Measurements from ENCODE around the gene MCF2L2. TPM values are rescaled to one million over a fixed set of nuclear protein-coding genes. Genes with fewer than 3 reads are reported as not detected.

Gene MCF2L2
- total and polyA plus RNA-seq, 2 donors (not counting 1 experiment from before 2014, with no cell fraction given), result 0.03 to 1.6 TPM

DNA sequence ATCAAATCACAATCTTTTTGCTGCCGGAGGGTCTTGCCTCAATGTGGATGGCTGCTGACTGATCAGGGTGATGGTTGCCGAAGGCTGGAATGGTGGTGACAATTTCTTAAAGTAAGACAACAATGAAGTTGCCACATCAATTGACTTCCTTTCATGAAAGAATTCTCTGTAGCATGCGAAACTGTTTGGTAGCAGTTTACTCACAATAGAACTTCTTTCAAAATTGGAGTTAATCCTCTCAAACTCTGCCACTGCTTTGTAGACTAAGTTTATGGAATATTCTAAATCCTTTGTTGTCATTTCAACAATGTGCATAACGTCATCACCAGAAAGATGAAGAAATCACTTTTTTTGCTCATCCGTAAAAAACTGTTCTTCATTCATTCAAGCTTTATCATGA is 109.5 kb downstream of the MCF2L2 start:
- H3K9me3 Mint-ChIP-seq (ENCODE audit: insufficient read depth), result no peaks in the 10 kb centered on the region
- no peak for DNase-seq
- Histone ChIP-seq H3K4me3 (ENCODE audit: control extremely low read depth in 1 of 5, extremely low read depth in 1 of 5, insufficient read depth in 1 of 5, low read depth in 2 of 5, low read length in 4 of 5) (no peak overlapping the region), H3K36me3 (replicated peaks in 1 of 2; ENCODE audit: control extremely low read depth in 1 of 2, control insufficient read depth in 1 of 2, extremely low read depth in 1 of 2, insufficient read depth in 2 of 2, low read length in 1 of 2) (no peaks in the 10 kb centered on the region), H2AFZ (ENCODE audit: insufficient read depth, low read depth, low read length, poor library complexity, severe bottlenecking) (no peak overlapping the region), H3K4me2 (replicated peaks; ENCODE audit: low read depth, low read length, poor library complexity, severe bottlenecking) (no peak overlapping the region), H4K20me1 (ENCODE audit: control insufficient read depth, insufficient read depth, low read length, poor library complexity, severe bottlenecking) (no peaks in the 10 kb centered on the region), H3K27ac (ENCODE audit: low read length in 2 of 2) (no peak overlapping the region), H3K79me2 (ENCODE audit: control insufficient read depth, insufficient read depth, low read length) (no peaks in the 10 kb centered on the region), H3K27me3 (replicated peaks in 1 of 4; ENCODE audit: control extremely low read depth in 1 of 4, control insufficient read depth in 3 of 4, insufficient read depth in 4 of 4, low read length in 3 of 4) (no peaks in the 10 kb centered on the region), H3K4me1 (ENCODE audit: control insufficient read depth in 2 of 2, insufficient read depth in 2 of 2, low read length in 2 of 2) (no peaks in the 10 kb centered on the region), H3K9ac (ENCODE audit: low read length) (no peak overlapping the region), H3K9me3 (ENCODE audit: control extremely low read depth in 1 of 3, control insufficient read depth in 2 of 3, insufficient read depth in 1 of 3, low read length in 2 of 3) (no peaks in the 10 kb centered on the region)
- intact Hi-C loops (cut with micrococcal nuclease), result no loop called here
- no peak for ATAC-seq (ENCODE audit: low read depth)
- 100% methylated on average over 2 of the region's 5 CpGs for WGBS (ENCODE audit: insufficient coverage)
- H3K4me1 Mint-ChIP-seq, result no peaks in the 10 kb centered on the region
- ChIA-PET CTCF (no interaction called here), POLR2A (no interaction called here)
- H3K27ac Mint-ChIP-seq, result no peak overlapping the region
- TF ChIP-seq, protein P1, sequence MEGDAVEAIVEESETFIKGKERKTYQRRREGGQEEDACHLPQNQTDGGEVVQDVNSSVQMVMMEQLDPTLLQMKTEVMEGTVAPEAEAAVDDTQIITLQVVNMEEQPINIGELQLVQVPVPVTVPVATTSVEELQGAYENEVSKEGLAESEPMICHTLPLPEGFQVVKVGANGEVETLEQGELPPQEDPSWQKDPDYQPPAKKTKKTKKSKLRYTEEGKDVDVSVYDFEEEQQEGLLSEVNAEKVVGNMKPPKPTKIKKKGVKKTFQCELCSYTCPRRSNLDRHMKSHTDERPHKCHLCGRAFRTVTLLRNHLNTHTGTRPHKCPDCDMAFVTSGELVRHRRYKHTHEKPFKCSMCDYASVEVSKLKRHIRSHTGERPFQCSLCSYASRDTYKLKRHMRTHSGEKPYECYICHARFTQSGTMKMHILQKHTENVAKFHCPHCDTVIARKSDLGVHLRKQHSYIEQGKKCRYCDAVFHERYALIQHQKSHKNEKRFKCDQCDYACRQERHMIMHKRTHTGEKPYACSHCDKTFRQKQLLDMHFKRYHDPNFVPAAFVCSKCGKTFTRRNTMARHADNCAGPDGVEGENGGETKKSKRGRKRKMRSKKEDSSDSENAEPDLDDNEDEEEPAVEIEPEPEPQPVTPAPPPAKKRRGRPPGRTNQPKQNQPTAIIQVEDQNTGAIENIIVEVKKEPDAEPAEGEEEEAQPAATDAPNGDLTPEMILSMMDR (IDR thresholded peaks at IDR 0.05), result no peak
- H3K27me3 Mint-ChIP-seq, result no peaks in the 10 kb centered on the region
- H3K4me3 Mint-ChIP-seq, result no peak overlapping the region

DNA sequence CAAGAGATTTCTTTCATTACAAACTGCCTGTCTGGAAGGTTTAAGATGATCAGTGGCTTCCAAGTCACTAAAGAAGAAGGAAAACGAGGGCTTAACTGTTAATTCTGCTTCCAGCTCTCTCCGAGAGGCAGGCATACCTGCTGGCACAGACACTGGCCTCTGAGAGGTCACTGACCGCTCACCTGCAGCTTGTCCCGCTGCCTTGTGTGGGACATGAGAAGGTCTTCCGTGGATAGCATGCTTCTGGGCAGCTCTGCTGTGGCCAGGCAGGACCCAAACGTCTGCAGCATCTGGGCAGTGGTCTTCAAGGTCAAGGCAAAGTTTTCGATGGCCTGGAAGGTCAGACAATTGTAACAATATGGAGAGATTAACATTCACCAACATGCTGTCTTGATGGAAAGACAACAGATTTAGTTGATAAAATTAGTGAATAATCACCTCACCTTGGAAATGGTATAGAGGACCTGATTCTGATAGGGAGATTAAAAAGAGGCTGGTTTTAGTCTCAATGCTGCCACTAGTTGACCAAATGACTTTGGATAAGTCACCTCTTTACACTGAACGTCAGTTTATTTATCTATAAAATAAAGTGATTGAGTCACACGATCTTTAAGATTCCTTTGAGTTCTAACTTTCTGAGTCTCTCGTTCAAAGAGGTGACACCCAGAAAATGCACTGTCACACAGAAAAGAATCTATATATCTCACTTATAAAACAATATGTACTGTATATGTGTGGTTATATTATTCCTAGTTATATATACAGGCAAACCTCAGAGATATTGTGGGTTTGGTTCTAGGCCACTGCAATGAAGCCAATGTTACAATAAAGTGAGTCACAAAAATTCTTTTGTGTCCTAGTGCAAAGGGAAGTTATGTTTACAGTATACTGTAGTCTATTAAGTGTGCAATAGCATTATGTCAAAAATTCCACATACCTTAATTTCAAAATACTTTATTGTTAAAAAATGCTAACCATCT is 110.2 kb downstream of the MCF2L2 start:
- 89% methylated on average over 6 of the region's 10 CpGs for WGBS (ENCODE audit: insufficient coverage)
- ChIA-PET POLR2A (no interaction called here), CTCF (no interaction called here)
- no peaks in the 10 kb centered on the region for H3K27me3 Mint-ChIP-seq
- no peak for TF ChIP-seq EZH2 (IDR thresholded peaks at IDR 0.05; ENCODE audit: borderline replicate concordance, insufficient read depth, low read depth, low read length, poor library complexity, severe bottlenecking)
- TF ChIP-seq, protein P1 (IDR thresholded peaks at IDR 0.05), result no peak
- H3K79me2 ChIP-seq (ENCODE audit: control insufficient read depth, insufficient read depth, low read length), result no peaks in the 10 kb centered on the region
- H4K20me1 ChIP-seq (ENCODE audit: control insufficient read depth, insufficient read depth, low read length, poor library complexity, severe bottlenecking), result no peaks in the 10 kb centered on the region
- no peak overlapping the region for H3K4me3 Mint-ChIP-seq
- H3K36me3 ChIP-seq (replicated peaks in 1 of 2; ENCODE audit: control extremely low read depth in 1 of 2, control insufficient read depth in 1 of 2, extremely low read depth in 1 of 2, insufficient read depth in 2 of 2, low read length in 1 of 2), result no peaks in the 10 kb centered on the region
- H3K4me2 ChIP-seq (replicated peaks; ENCODE audit: low read depth, low read length, poor library complexity, severe bottlenecking), result no peak overlapping the region
- no peak overlapping the region for H3K27ac Mint-ChIP-seq
- H3K4me3 ChIP-seq (ENCODE audit: control extremely low read depth in 1 of 5, extremely low read depth in 1 of 5, insufficient read depth in 1 of 5, low read depth in 2 of 5, low read length in 4 of 5), result no peak overlapping the region
- ATAC-seq (ENCODE audit: low read depth), result no peak
- no peak overlapping the region for H2AFZ ChIP-seq (ENCODE audit: insufficient read depth, low read depth, low read length, poor library complexity, severe bottlenecking)
- H3K4me1 ChIP-seq (ENCODE audit: control insufficient read depth in 2 of 2, insufficient read depth in 2 of 2, low read length in 2 of 2), result no peaks in the 10 kb centered on the region
- H3K9me3 Mint-ChIP-seq (ENCODE audit: insufficient read depth), result no peaks in the 10 kb centered on the region
- no peak overlapping the region for H3K9ac ChIP-seq (ENCODE audit: low read length)
- no peaks in the 10 kb centered on the region for H3K4me1 Mint-ChIP-seq
- no peaks in the 10 kb centered on the region for H3K9me3 ChIP-seq (ENCODE audit: control extremely low read depth in 1 of 3, control insufficient read depth in 2 of 3, insufficient read depth in 1 of 3, low read length in 2 of 3)
- DNase-seq, result no peak
- H3K27me3 ChIP-seq (replicated peaks in 1 of 4; ENCODE audit: control extremely low read depth in 1 of 4, control insufficient read depth in 3 of 4, insufficient read depth in 4 of 4, low read length in 3 of 4), result no peaks in the 10 kb centered on the region
- intact Hi-C loops (cut with micrococcal nuclease), result no loop called here
- no peak overlapping the region for H3K27ac ChIP-seq (ENCODE audit: low read length in 2 of 2)

All from B cell (primary cell).